UCSD-AML1 (cell line): ENCODE measurements around the gene GALNT7.
A peak's percentile ranks its signal among the peaks of the same experiment; 100 is the strongest.
"Not testable (repeated sequence)": the region's sequence is repeated elsewhere in the genome, so short reads cannot be mapped to it uniquely, and the experiment has no call there.

Experiments
- DNase-seq: peaks from one replicate; lab custom pipeline; 2025; ENCODE audit not compliant: unreplicated experiment; lab: John Stamatoyannopoulos, UW

Gene GALNT7

GRCh38 chr4:173166491-173166890 lies 2.1 kb upstream of the GALNT7 start:
- DNase-seq = no peak

GRCh38 chr4:173167758-173168395 lies 734 bp upstream of the GALNT7 start:
- DNase-seq = peak; percentile 75

DNA sequence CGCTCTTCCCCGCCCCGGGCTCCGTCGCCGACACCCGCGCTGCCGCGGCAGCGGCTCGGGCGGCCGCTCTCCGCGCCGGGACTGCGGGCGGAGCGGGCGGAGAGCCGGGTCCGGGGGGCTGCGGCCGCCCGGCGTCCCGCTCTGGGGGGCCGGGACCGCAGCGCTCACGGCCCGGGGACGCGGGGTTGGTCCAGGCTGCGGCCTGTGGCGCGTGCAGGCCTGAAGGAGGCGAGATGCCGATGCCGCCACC lies 492 bp downstream of the GALNT7 start:
- no peak for DNase-seq

GRCh38 chr4:173169428-173170181 lies 994 bp downstream of the GALNT7 start:
- peak; percentile 87 for DNase-seq

DNA sequence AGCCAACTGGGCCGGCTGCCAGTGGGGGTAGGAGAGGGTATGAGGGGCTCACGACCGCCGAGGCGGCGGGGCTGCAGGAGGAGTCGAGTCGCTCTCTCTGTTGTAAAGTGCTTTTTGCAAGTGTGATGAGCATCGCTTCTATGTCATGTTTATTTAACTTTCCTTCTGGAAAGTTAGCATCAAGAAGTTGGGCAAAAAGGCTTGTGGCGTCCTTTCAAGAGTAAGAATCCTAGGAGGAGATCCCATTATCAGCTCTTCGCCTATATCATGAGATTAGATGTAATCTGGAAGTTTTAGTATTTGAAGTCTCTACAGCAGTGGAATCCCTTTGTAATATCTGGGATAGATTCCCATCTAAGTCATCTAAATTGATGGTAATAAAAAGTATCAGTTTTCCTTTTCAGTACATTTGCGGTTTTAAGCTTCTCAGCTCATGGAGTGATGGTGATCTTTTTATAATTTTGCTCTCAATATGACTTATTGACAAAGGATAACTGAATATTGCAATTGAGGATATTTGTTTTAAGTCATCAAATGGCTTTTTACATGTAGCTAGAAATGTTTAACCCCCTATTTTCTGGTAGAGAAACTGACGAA lies 1.7 kb downstream of the GALNT7 start:
- no peak for DNase-seq

DNA sequence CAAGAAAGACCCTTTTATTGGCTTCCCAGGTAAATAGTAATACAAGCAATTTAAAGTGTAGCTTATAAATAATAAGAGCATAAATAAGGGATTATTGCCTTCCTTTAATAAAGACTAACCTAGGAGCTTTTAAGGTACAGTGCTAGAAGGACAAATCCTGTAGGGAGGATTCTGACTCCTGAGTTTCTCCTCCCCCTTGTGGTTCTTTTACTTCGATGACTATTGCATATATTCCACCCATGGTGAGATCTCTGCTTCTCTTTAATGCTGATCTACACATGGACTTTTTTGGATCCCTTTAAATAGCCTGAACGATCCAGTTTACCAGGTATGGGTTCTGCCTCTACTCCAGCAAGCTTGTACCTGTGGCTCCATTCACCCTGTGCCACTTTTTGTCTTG lies 2.5 kb downstream of the GALNT7 start:
- peak; percentile 8 for DNase-seq

- no peak for DNase-seq
These were observed 3.4 kb downstream of the GALNT7 start for GRCh38 chr4:173171987-173172386.

DNA sequence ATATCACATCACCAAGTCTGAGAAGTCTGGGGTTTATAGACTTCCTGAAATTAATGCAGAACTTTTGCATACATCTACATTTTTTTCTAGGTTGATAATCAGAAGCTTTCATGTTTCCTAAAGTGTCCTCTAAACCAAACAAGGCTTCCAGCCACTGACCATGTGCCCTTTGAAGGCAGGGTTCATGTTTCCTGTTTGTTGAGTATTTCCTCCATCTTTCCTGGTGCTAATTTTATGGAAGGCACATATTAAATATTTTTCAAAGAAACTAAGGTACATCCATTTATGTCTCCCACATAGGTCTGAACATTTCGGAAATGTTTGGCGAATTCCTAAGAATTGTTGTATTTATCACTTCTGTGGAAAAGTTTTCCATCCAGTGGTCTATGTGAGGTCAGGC lies 5.6 kb downstream of the GALNT7 start:
- no peak for DNase-seq

DNA sequence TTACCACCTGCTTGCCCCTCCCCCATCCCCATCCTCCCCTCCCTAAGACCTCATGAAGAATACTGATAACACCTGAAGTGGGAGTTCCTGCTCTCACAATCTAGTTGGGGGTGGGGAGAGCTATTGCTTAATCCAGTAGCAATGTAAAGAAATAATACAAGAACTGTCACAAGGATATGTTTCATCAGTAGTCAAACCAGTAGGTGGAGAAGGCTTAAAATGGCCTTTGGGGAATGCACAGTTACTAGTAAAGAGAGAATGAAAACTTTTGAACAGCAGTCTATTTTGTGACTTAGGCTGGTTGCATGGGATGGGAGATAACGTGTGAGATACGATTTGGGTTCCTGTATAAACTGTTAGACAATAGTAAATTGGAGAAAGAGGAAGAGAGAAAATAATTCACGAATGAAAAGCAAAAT lies 6.0 kb downstream of the GALNT7 start:
- no peak for DNase-seq

GRCh38 chr4:173176010-173176409 lies 7.4 kb downstream of the GALNT7 start:
- DNase-seq = no peak

- DNase-seq = no peak
These were observed 8.6 kb downstream of the GALNT7 start for GRCh38 chr4:173177232-173177631.

DNA sequence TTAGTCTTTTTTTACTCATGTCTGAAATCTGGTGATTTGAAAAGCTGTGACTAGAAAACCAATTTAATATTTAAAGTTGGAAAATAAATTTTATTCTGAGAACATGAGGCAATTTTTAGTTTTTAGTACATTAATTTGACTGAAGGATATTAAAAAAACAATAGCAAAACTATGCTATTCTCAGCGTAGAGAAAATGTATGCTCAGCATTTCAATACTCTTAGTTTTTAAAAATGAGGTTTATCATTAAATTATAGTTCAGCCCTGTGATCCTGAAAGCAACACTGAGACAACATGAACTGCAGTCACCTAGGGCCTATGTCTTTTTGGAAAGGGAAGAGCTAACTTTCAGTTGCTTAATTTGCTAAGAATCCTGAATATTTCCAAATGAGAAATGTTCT lies 9.5 kb downstream of the GALNT7 start:
- no peak for DNase-seq

DNA sequence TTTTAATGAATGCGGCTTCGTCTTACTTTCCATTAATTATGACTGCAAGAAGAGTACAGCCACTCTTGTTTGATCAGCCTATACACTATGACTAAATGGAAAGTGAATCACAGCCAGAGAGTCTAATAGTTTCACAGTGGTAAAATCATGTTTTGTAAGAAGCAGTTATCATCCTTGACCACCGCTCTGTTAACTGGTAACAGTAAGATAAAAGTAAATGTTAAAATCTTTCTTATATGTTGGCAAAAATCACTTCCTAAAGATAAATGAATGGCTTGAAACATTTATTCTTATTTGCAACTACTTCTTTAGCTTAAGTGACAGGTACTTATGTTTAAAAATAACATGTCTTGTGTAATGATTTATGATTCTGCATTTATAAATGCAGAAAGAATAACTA lies 13.2 kb downstream of the GALNT7 start:
- no peak for DNase-seq

GRCh38 chr4:173182403-173182802 lies 13.8 kb downstream of the GALNT7 start:
- no peak for DNase-seq

DNA sequence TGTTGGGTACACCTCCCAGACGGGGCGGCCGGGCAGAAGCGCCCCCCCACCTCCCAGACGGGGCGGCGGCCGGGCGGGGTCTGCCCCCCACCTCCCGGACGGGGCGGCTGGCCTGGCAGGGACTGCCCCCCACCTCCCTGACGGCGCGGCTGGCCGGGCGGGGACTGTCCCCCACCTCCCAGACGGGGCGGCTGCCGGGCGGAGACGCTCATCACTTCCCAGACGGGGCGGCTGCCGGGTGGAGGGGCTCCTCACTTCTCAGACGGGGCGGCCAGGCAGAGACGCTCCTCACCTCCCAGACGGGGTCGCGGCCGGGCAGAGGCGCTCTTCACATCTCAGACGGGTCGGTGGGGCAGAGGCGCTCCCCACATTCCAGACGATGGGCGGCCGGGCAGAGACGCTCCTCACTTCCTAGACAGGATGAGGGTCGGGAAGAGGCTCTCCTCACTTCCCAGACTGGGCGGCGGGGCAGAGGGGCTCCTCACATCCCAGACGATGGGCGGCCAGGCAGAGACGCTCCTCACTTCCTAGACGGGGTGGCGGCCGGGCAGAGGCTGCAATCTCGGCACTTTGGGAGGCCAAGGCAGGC lies 15.1 kb downstream of the GALNT7 start:
- not testable (repeated sequence) for DNase-seq

- DNase-seq = no peak
These were observed 17.4 kb downstream of the GALNT7 start for GRCh38 chr4:173185847-173186510.

- DNase-seq = no peak
These were observed 19.1 kb downstream of the GALNT7 start for GRCh38 chr4:173187732-173188131.

DNA sequence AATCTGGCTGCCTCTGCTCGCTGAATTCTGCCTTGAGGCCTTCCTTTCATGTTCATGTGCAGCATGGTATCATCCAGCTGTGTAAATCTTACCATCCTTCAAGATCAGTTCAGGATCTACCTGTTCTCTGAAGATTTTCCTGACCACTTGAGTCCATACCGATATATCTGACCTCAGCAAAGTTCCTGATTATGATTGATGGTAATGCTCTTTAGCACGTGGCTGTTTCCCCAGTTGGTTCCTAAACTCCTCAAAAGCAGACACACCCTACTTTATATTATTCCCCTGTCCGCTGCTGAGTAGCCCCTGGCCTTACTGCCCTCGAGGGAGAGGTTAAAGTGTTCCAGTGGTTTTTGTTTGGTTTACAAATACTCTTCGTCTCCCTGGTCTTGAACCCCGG lies 20.0 kb downstream of the GALNT7 start:
- DNase-seq = no peak

DNA sequence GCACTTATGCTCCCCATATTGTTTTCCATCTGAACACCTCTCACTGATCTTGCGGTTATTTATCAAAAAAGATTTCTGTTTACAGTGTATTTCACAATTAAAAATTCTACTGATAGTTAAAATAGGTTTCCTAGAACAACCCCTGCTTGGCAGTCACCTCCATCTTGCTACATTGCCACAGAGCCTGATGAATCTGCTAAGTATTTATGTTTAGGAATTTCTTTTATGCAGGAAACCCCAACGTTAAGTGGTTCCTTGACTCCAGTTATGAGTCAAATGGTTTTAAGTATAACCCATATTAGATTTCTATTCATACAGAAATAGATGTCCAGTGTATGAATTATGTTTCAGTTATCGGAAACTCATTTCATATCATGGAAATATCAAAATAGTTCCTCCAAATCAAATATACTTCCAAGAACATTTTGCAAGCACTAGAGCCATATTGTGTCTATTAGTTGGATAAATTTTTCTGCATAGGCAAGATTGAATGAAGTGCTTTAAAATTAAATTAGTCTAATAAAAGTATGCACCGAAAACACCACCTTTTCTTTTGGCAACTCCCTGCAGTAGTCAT lies 20.6 kb downstream of the GALNT7 start:
- no peak for DNase-seq

DNA sequence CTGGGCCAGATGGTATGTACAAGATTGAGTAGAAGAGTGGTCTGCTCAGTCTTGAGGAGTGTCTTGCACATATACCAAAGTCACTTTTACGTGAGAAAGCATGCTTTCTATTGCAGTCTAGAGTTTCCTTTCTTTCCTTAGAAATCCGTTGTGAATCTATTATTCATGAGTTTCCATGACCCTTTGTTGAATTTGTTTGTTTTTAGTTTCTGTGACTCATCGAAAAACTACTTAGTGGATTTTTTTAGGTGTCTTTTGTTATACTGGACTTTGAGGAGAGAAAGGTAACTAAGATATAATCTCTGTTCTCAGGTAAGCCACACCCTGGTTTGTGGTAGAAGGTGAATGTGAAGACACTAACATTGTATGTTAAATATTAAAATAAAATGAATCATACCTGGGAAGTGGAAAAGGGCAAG lies 23.0 kb downstream of the GALNT7 start:
- DNase-seq = no peak

DNA sequence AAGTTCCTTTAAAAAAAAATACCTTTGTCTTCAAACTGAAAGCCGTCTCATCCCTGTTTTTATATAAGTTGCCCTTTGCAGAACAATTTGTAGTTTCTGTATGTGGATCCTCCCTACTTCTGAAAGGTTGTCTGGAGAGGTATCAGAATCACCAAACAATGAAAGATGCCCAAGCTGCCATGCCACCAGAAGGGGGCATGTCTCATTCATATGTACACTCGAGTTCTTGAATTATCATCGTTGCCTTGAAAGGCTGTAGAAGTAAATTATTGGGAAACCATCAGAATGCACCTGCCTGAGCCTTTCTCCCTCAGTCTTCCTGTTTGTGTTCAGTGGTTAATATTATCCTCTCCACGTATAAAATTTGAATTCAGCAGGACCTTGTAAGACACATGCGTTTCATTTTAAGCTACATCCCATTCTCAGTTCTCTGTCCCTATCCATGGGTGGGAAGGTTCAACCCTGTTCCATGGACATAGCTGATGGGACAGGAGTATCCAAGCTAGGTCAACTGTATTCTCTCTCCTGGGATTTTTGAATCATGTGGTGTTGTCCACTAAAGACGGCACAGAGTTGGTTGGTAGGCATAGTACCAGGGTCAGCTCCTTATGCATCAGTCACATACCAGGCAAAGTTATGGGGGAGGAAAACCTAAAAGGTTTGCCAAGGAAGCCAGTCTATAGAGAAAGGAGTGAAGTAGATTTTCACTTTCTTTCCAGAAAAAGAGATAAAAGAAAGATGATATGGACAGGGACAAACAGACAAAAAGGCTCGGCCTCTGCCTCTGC lies 24.0 kb downstream of the GALNT7 start:
- DNase-seq = no peak
